Omental fat pad (tissue), 4 donors: ENCODE measurements around the gene TSC22D3. TPM values are rescaled to one million over a fixed set of nuclear protein-coding genes. Genes with fewer than 3 reads are reported as not detected.

Experiments
- ATAC-seq: fragments of 150-250 bp; one replicate; pipeline ENCODE4 v1.9.1; 2016; ENCODE audit warnings: mild to moderate bottlenecking, moderate library complexity; ENCODE audit not compliant: low FRiP score
- DNase-seq: peaks from one replicate; pipeline ENCODE4 v3.0.0-alpha.2; 2019; ENCODE audit warnings: low spot score
- total RNA-seq, 4 donors: library from RNA; depleted of rRNA; stranded (reverse); fragments of >200 nt; gene quantifications; one replicate each; pipeline ENCODE4 v1.1.0, GENCODE V29; 2016
- TF ChIP-seq, protein P1 (sequence below), 3 donors: fragments of 450-650 bp; IDR thresholded peaks; one replicate each; pipeline ENCODE4 v1.5.1; 2016 to 2017; ENCODE audit warnings: antibody characterized with exemption in 3 of 3, mild to moderate bottlenecking in 3 of 3, moderate library complexity in 2 of 3

Gene TSC22D3
- total RNA-seq, 4 donors from 2014 or later = 316 to 869 (median 357) TPM

DNA sequence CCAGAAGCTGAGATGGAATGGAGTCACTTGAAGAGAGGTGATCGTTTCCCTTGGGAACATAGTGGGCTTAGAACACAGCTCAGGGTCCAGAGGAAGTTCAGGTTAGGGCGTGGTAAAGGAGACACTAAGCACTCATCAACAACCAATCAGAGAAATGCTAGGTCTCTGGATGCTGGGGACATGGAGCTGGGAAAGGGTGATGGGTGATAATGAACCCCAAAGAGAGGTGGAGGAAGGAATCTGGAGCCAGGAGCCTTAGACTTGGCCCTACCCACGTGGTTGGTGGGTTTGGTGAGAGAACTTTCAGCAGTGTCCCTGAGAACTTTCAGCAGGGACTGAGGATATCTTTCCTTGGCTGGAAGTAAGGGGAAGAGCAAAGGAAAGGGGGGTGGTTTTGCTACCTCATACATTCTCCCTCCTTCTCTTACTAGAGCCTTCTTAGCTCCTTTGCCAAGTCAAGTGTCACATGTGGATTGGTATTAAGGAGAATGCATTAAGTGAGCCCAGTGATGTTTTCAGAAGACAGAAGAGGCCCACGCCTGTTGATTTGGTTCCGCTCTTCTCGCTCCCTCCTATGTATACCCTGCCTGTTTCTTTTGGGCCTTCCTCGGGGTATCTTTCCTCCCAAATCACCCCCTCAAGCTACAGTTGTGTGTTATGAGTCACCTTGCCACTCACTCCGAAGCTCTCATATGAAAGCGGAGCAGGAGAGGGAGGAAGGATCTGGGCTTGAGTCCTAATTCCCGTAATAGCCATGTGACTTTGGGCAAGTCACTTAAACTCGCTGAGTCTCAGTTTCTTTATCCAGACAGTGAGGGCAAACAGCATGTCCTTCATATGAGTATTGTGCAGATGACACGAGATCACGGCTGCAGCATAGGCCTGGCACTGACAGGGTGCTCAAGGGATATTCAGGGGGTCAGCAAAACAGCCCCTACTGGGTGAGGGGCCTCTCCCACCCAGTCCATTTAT is 63.1 kb downstream of the TSC22D3 start:
- ATAC-seq (peak; percentile 8), DNase-seq (no peak)
- TF ChIP-seq, protein P1, sequence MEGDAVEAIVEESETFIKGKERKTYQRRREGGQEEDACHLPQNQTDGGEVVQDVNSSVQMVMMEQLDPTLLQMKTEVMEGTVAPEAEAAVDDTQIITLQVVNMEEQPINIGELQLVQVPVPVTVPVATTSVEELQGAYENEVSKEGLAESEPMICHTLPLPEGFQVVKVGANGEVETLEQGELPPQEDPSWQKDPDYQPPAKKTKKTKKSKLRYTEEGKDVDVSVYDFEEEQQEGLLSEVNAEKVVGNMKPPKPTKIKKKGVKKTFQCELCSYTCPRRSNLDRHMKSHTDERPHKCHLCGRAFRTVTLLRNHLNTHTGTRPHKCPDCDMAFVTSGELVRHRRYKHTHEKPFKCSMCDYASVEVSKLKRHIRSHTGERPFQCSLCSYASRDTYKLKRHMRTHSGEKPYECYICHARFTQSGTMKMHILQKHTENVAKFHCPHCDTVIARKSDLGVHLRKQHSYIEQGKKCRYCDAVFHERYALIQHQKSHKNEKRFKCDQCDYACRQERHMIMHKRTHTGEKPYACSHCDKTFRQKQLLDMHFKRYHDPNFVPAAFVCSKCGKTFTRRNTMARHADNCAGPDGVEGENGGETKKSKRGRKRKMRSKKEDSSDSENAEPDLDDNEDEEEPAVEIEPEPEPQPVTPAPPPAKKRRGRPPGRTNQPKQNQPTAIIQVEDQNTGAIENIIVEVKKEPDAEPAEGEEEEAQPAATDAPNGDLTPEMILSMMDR (IDR thresholded peaks at IDR 0.05) = no peak

DNA sequence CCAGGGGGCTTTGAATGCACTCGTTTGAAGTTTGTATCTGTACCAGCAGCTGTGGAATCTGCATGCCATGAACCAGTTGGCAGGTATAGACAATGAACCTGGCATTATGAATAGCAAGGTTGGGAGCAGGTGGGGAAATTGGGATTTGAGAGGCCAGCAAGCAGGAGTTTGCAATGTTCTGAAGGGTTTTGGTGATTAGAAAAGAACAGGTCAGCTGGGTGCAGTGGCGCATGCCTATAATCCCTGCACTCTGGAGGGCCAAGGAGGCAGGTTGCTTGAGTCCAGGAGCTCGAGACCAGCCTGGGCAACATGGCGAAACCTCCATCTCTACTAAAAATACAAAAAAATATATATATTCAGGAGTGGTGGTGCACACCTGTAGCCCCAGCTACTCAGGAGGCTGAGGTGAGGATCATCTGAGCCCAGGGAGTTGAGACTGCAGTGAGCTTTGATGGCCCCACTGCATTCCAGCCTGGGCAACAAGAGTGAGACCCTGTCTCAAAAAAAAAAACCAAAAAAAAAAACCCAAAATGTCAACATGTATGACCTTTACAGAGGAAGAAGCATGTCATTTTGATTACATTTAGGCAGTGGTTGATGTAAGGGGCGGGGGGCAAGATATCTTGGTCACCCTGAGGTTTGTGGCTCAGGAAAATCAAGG is 63.9 kb downstream of the TSC22D3 start:
- TF ChIP-seq, protein P1 (IDR thresholded peaks at IDR 0.05) = no peak
- DNase-seq (no peak), ATAC-seq (no peak)

DNA sequence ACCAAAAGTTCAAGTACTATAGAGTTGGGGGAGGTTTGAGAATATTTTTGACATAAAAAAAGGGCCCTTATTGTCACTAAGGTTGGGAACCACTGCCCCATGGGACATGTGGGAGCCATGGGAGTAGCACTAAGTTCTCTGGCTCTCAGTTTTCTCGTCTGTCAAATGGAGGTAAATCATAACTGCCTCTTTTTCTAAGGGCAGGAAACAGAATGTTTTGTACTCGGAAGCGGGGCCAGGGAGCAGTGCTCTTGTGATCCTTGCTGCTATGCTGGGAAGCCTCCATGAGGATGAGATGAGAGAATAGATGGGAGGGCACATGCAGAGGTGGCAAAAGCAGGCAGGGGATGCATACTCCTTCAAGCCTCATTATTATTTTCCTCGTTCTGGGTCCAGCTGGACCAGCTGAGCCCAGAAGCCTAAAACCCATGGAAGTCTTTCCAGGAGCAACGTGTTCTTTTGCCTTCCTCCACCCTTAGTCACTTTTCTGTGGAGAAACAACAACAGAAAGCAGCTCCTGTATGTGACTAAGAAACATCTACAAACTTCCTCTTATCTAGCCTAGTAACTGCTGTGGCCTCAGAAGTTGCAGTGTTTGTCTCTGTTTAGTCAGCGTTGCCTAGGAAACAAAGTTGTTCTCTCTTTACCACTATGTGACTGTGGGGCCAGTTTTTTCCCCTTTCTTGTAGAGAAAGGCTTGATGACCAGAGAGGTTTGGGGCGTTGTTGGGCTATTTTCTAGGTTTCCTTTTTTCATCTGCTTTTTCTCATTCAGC is 64.8 kb downstream of the TSC22D3 start:
- TF ChIP-seq, protein P1 (IDR thresholded peaks at IDR 0.05) = no peak
- DNase-seq = no peak
- peak; percentile 78 for ATAC-seq

DNA sequence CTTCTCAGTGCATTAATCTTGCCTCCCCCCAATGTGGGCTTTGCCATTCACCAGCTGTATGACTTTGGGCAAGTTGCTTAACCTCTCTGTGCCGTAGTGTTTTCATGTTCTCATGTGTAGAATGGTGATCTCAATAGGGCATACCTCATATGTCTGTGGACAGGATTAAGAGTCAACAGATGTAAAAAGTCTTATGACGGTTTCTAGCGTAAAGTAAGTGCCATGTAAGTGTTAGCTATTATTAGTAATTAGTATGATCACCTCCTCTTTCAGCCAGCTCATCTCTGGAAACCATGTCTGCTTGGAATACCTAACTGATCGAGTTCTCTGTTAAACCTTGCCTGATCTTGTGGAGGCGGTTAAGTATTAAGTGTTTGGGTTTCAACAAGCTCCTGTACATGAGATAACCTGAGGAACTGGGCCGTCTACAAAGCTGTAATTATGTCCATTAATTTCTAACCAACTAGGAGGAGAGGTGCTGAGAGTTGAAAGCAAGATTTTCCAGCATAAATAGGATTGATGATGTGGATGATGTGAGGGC is 66.3 kb downstream of the TSC22D3 start:
- ATAC-seq = no peak
- TF ChIP-seq, protein P1 (IDR thresholded peaks at IDR 0.05) = no peak
- no peak for DNase-seq

DNA sequence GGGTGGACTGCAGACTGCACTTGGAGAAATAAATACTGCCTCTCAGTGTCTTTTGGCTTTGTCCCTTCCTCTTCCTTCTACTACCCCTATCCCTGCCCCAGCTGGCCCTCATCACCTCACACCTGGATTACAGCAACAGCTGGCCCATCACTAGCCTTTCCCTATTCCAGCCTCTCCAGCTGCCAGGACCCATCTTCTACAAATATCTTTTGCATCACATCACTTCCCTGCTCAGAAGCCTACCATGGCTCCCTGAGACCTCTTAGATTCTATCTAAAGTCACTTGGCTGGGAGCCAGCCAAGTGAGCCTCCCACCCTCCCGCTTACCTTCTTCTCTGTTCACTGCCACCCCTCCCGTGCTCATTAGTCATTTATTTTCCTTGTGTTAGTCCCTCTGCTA is 66.8 kb downstream of the TSC22D3 start:
- TF ChIP-seq, protein P1 (IDR thresholded peaks at IDR 0.05) = no peak
- DNase-seq (no peak), ATAC-seq (no peak)

DNA sequence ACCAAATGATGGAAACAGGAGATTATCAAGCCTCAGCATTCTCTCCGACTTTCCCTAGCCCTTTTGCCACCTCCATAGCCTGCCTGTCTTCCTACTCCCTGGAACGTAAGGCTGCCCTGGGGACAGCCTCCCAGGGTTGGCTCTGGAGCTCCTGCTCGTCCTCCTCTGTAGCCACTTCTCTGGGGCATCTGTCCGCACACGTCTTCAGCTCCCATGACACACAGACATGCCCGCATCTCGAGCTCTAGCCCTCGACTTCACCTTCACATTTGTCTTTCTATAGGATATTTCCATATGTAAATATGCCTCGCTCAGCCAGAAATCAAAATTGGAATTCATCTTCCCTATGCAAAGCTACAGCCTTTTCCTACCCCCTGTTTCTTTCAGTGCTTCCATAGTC is 67.7 kb downstream of the TSC22D3 start:
- DNase-seq (no peak), ATAC-seq (no peak)
- TF ChIP-seq, protein P1 (IDR thresholded peaks at IDR 0.05) = no peak
